ENCODE data around the gene TRPM5. TPM values are rescaled to one million over a fixed set of nuclear protein-coding genes. Genes with fewer than 3 reads are reported as not detected.
A peak's percentile ranks its signal among the peaks of the same experiment; 100 is the strongest.

TRPM5 gene
- total RNA-seq, 1 donor from 2014 or later, result not detected

GRCh38 chr11:2445746-2446551 is 1.6 kb upstream of the TRPM5 start:
- Mint-ChIP-seq H3K36me3 (ENCODE audit: unreplicated experiment) (peaks cover 2% of the 10 kb centered on the region), H3K4me1 (ENCODE audit: unreplicated experiment) (no peaks in the 10 kb centered on the region), H3K27me3 (ENCODE audit: unreplicated experiment) (peaks cover 38% of the 10 kb centered on the region), H3K27ac (ENCODE audit: unreplicated experiment) (no peak overlapping the region), H3K4me3 (ENCODE audit: unreplicated experiment) (no peak overlapping the region), H3K9me3 (ENCODE audit: unreplicated experiment) (peaks cover 6% of the 10 kb centered on the region)
- DNase-seq (ENCODE audit: extremely low spot score, unreplicated experiment), result no peak
- no peak for TF ChIP-seq CTCF (IDR thresholded peaks at IDR 0.05)

GRCh38 chr11:2444821-2445745 is 769 bp upstream of the TRPM5 start, which contains the start of gene KCNQ1:
Gene KCNQ1 (plus strand): TSS chr11:2445008. CDS start chr11:2445099, 91 bp downstream.
- Mint-ChIP-seq H3K36me3 (ENCODE audit: unreplicated experiment) (peaks cover 2% of the 10 kb centered on the region), H3K4me3 (ENCODE audit: unreplicated experiment) (no peak within 1 kb of the TSS), H3K27ac (ENCODE audit: unreplicated experiment) (no peak within 1 kb of the TSS), H3K27me3 (ENCODE audit: unreplicated experiment) (peaks cover 34% of the 10 kb centered on the region), H3K9me3 (ENCODE audit: unreplicated experiment) (peaks cover 6% of the 10 kb centered on the region), H3K4me1 (ENCODE audit: unreplicated experiment) (no peaks in the 10 kb centered on the region)
- no peak for DNase-seq (ENCODE audit: extremely low spot score, unreplicated experiment)
- no peak for TF ChIP-seq CTCF (IDR thresholded peaks at IDR 0.05)

- peak overlapping the region; percentile 20 for H3K4me3 Mint-ChIP-seq (ENCODE audit: unreplicated experiment)
- H3K27ac Mint-ChIP-seq (ENCODE audit: unreplicated experiment), result no peak overlapping the region
- H3K9me3 Mint-ChIP-seq (ENCODE audit: unreplicated experiment), result peaks cover 6% of the 10 kb centered on the region
- H3K4me1 Mint-ChIP-seq (ENCODE audit: unreplicated experiment), result no peaks in the 10 kb centered on the region
- peaks cover 46% of the 10 kb centered on the region for H3K27me3 Mint-ChIP-seq (ENCODE audit: unreplicated experiment)
- no peak for DNase-seq (ENCODE audit: extremely low spot score, unreplicated experiment)
- TF ChIP-seq CTCF (IDR thresholded peaks at IDR 0.05), result no peak
- H3K36me3 Mint-ChIP-seq (ENCODE audit: unreplicated experiment), result peaks cover 2% of the 10 kb centered on the region
Measured at GRCh38 chr11:2443406-2443805, 908 bp downstream of the TRPM5 start.

- peaks cover 53% of the 10 kb centered on the region for H3K27me3 Mint-ChIP-seq (ENCODE audit: unreplicated experiment)
- H3K4me1 Mint-ChIP-seq (ENCODE audit: unreplicated experiment), result no peaks in the 10 kb centered on the region
- H3K36me3 Mint-ChIP-seq (ENCODE audit: unreplicated experiment), result peaks cover 2% of the 10 kb centered on the region
- no peak for DNase-seq (ENCODE audit: extremely low spot score, unreplicated experiment)
- TF ChIP-seq CTCF (IDR thresholded peaks at IDR 0.05), result no peak
- no peak overlapping the region for H3K4me3 Mint-ChIP-seq (ENCODE audit: unreplicated experiment)
- no peak overlapping the region for H3K27ac Mint-ChIP-seq (ENCODE audit: unreplicated experiment)
- H3K9me3 Mint-ChIP-seq (ENCODE audit: unreplicated experiment), result peaks cover 6% of the 10 kb centered on the region
Measured at GRCh38 chr11:2442589-2442988, 1.7 kb downstream of the TRPM5 start.

GRCh38 chr11:2441171-2441570 is 3.1 kb downstream of the TRPM5 start:
- Mint-ChIP-seq H3K9me3 (ENCODE audit: unreplicated experiment) (peaks cover 6% of the 10 kb centered on the region), H3K36me3 (ENCODE audit: unreplicated experiment) (peaks cover 2% of the 10 kb centered on the region), H3K27ac (ENCODE audit: unreplicated experiment) (no peak overlapping the region), H3K4me1 (ENCODE audit: unreplicated experiment) (no peaks in the 10 kb centered on the region), H3K4me3 (ENCODE audit: unreplicated experiment) (no peak overlapping the region), H3K27me3 (ENCODE audit: unreplicated experiment) (peaks cover 48% of the 10 kb centered on the region)
- TF ChIP-seq CTCF (IDR thresholded peaks at IDR 0.05), result no peak
- DNase-seq (ENCODE audit: extremely low spot score, unreplicated experiment), result no peak
